HCT116 (cell line): ENCODE measurements around the gene CA11. TPM values are rescaled to one million over a fixed set of nuclear protein-coding genes. Genes with fewer than 3 reads are reported as not detected.

ENCODE experiments used
- ATAC-seq: fragments of 200-7000 bp; cut with Tn5 transposase; 2 replicates; pipeline ENCODE4 v1.9.1; 2020; ENCODE audit warnings: mild to moderate bottlenecking, moderate library complexity
- BruUV-seq: library from RNA; stranded (reverse); fragments of 400-500 nt; replicated peaks from 2 replicates; lab custom pipeline; 2021; lab: Mats Ljungman, UMichigan
- CTCF ChIA-PET: fragments of 300-600 bp; sonication (Branson Sonifier 250); formaldehyde crosslinking; loops from one replicate; lab custom pipeline; 2021; ENCODE audit warnings: antibody characterized with exemption; lab: Charles Lee
- POLR2A ChIA-PET: fragments of 300-600, 350-600 bp; sonication (Branson Sonifier 250); formaldehyde crosslinking; loops from one replicate; lab custom pipeline; 2021; ENCODE audit warnings: antibody characterized with exemption; lab: Charles Lee
- RAD21 ChIA-PET, 2 experiments: fragments of 300-600 bp; sonication (Branson Sonifier 250); formaldehyde crosslinking; loops; one replicate each; lab custom pipeline; 2023; ENCODE audit warnings: low total read pairs in 2 of 2; ENCODE audit not compliant: uncharacterized antibody in 2 of 2, unreplicated experiment in 2 of 2, low non-redundant PET in 1 of 2; lab: Charles Lee
- DNase-seq: peaks from one replicate; pipeline ENCODE4 v3.0.0-alpha.2; 2010; ENCODE audit warnings: low read depth, low spot score
- H2AFZ ChIP-seq: fragments of 200-600 bp; shearing (Covaris generic), sonication (generic); 2 replicates; pipeline ENCODE4 v1.6.1; 2017; ENCODE audit warnings: low read depth, mixed run types, mixed read lengths, antibody characterized with exemption, low read length; ENCODE audit not compliant: poor library complexity, severe bottlenecking
- H3K27ac ChIP-seq: 2 replicates; pipeline ENCODE4 v1.5.1; 2012; ENCODE audit warnings: low read depth, low read length
- H3K27me3 ChIP-seq: fragments of 200-600 bp; sonication (generic); 2 replicates; pipeline ENCODE4 v1.6.1; 2016; ENCODE audit warnings: mixed run types, low read length, mixed read lengths; ENCODE audit not compliant: insufficient read depth
- H3K36me3 ChIP-seq, 2 experiments: fragments of 200-500 bp in 1 of 2; fragments of 200-600 bp in 1 of 2; sonication (Bioruptor generic) in 1 of 2; sonication (generic) in 1 of 2; 2 replicates each; pipeline versions ENCODE4 v1.5.1 to v1.6.1; 2014 to 2016; ENCODE audit warnings: low read length in 2 of 2, inconsistent platforms in 1 of 2, mixed read lengths in 1 of 2, mixed run types in 1 of 2; ENCODE audit not compliant: insufficient read depth in 2 of 2, control insufficient read depth in 1 of 2
- H3K4me1 ChIP-seq, 2 experiments: fragments of 200-600 bp in 1 of 2; sonication (generic) in 1 of 2; 2 replicates each; pipeline versions ENCODE4 v1.5.1 to v1.6.1; 2012 to 2017; ENCODE audit warnings: low read length in 2 of 2, inconsistent platforms in 1 of 2, mild to moderate bottlenecking in 1 of 2, mixed read lengths in 1 of 2, mixed run types in 1 of 2, moderate library complexity in 1 of 2; ENCODE audit not compliant: insufficient read depth in 2 of 2, control insufficient read depth in 1 of 2
- H3K4me2 ChIP-seq: fragments of 200-600 bp; sonication (generic); 2 replicates; pipeline ENCODE4 v1.6.1; 2017; ENCODE audit warnings: mixed run types, low read length, mixed read lengths
- H3K4me3 ChIP-seq, 2 experiments: fragments of 200-600 bp in 1 of 2; sonication (generic) in 1 of 2; replicated peaks in 1 of 2; 2 replicates each; pipeline ENCODE4 v1.5.1; 2011 to 2016; ENCODE audit warnings: low read length in 2 of 2, control low read depth in 1 of 2, low read depth in 1 of 2, mild to moderate bottlenecking in 1 of 2, mixed read lengths in 1 of 2, mixed run types in 1 of 2
- H3K79me2 ChIP-seq: fragments of 200-600 bp; sonication (generic); 2 replicates; pipeline ENCODE4 v1.6.1; 2017; ENCODE audit warnings: mild to moderate bottlenecking, mixed run types, low read length, moderate library complexity, mixed read lengths; ENCODE audit not compliant: insufficient read depth
- H3K9ac ChIP-seq: fragments of 200-600 bp; sonication (generic); 2 replicates; pipeline ENCODE4 v1.6.1; 2016; ENCODE audit warnings: low read length, mixed read lengths
- H3K9me2 ChIP-seq: fragments of 200-600 bp; sonication (generic), shearing (Covaris generic); 2 replicates; pipeline ENCODE4 v1.6.1; 2017; ENCODE audit warnings: mixed run types, mild to moderate bottlenecking, moderate library complexity; ENCODE audit not compliant: insufficient read depth
- H3K9me3 ChIP-seq, 2 experiments: fragments of 200-500 bp in 1 of 2; fragments of 200-600 bp in 1 of 2; sonication (Bioruptor generic) in 1 of 2; sonication (generic) in 1 of 2; 2 replicates each; pipeline ENCODE4 v1.6.1; 2014 to 2017; ENCODE audit warnings: low read length in 2 of 2, mixed read lengths in 2 of 2, inconsistent platforms in 1 of 2, low read depth in 1 of 2, mild to moderate bottlenecking in 1 of 2, mixed run types in 1 of 2, moderate library complexity in 1 of 2; ENCODE audit not compliant: control insufficient read depth in 1 of 2, insufficient read depth in 1 of 2
- H4K20me1 ChIP-seq: fragments of 200-600 bp; sonication (generic), shearing (Covaris generic); 2 replicates; pipeline ENCODE4 v1.6.1; 2017; ENCODE audit warnings: mixed run types, mild to moderate bottlenecking, moderate library complexity; ENCODE audit not compliant: insufficient read depth
- CBX3 ChIP-seq: IDR thresholded peaks from 2 replicates; pipeline ENCODE4 v1.6.1; 2012; ENCODE audit warnings: low read depth
- CEBPB ChIP-seq: IDR thresholded peaks from 2 replicates; pipeline ENCODE4 v1.6.1; 2012; ENCODE audit warnings: low read depth
- EGR1 ChIP-seq: IDR thresholded peaks from 2 replicates; pipeline ENCODE4 v1.6.1; 2012; ENCODE audit warnings: low read depth
- JUND ChIP-seq: IDR thresholded peaks from 2 replicates; pipeline ENCODE4 v1.6.1; 2012
- MAX ChIP-seq: IDR thresholded peaks from 2 replicates; pipeline ENCODE4 v1.6.1; 2012
- POLR2A ChIP-seq: IDR thresholded peaks from 2 replicates; pipeline ENCODE4 v1.7.0; 2011; ENCODE audit warnings: borderline replicate concordance; ENCODE audit not compliant: insufficient read depth, insufficient read length; ENCODE audit errors: extremely low read depth
- POLR2AphosphoS5 ChIP-seq: IDR thresholded peaks from 2 replicates; pipeline ENCODE4 v1.6.1; 2011; ENCODE audit warnings: mild to moderate bottlenecking, low read depth, low read length, moderate library complexity
- RAD21 ChIP-seq: IDR thresholded peaks from 2 replicates; pipeline ENCODE4 v1.6.1; 2012; ENCODE audit warnings: low read depth, mild to moderate bottlenecking
- SP1 ChIP-seq: IDR thresholded peaks from 2 replicates; pipeline ENCODE4 v1.6.1; 2012; ENCODE audit warnings: low read depth
- TCF7L2 ChIP-seq: IDR thresholded peaks from 2 replicates; pipeline ENCODE4 v1.7.0; 2011; ENCODE audit warnings: borderline replicate concordance, inconsistent platforms; ENCODE audit not compliant: insufficient read depth, insufficient read length; ENCODE audit errors: extremely low read depth
- YY1 ChIP-seq: IDR thresholded peaks from 2 replicates; pipeline ENCODE4 v1.6.1; 2011; ENCODE audit warnings: low read length, low read depth, moderate library complexity, mild to moderate bottlenecking; ENCODE audit not compliant: insufficient replicate concordance; ENCODE audit errors: extremely low read depth
- ZFX ChIP-seq: fragments of 450-650 bp; IDR thresholded peaks from 2 replicates; pipeline ENCODE4 v1.6.1; 2017
- intact Hi-C: fragments of 100-400 bp; cut with micrococcal nuclease; formaldehyde crosslinking; loops from 2 replicates; pipeline ENCODE4 v1.10.0; 2022
- total RNA-seq: library from RNA; stranded (reverse); gene quantifications from one replicate; pipeline ENCODE4 v1.2.1, GENCODE V29; 2021; ENCODE audit not compliant: unreplicated experiment
- TF ChIP-seq, protein P1 (sequence below), 3 experiments: fragments of 200-600 bp in 1 of 3; sonication (generic) in 1 of 3; IDR thresholded peaks in 2 of 3; conservative IDR thresholded peaks in 1 of 3; 2 replicates each; pipeline ENCODE4 v1.5.1; 2012 to 2017; ENCODE audit warnings: low read depth in 2 of 3, low read length in 2 of 3, antibody characterized with exemption in 1 of 3, borderline replicate concordance in 1 of 3, control low read depth in 1 of 3, mild to moderate bottlenecking in 1 of 3, mixed read lengths in 1 of 3, mixed run types in 1 of 3, moderate library complexity in 1 of 3; ENCODE audit not compliant: insufficient read depth in 1 of 3
- TF ChIP-seq, protein P2 (sequence below): IDR thresholded peaks from 2 replicates; pipeline ENCODE4 v1.6.1; 2012; ENCODE audit warnings: low read depth

The CA11 gene
- total RNA-seq, 1 experiment from 2014 or later = 29.6 TPM

- Histone ChIP-seq H3K27ac (no peak overlapping the region), H3K4me2 (no peak overlapping the region), H3K36me3 (no peaks in the 10 kb centered on the region), H3K9me2 (no peaks in the 10 kb centered on the region), H4K20me1 (no peaks in the 10 kb centered on the region), H3K4me1 (no peaks in the 10 kb centered on the region), H3K9me3 (no peaks in the 10 kb centered on the region), H2AFZ (no peak overlapping the region), H3K27me3 (no peaks in the 10 kb centered on the region), H3K4me3 (no peak overlapping the region), H3K9ac (no peak overlapping the region), H3K79me2 (no peaks in the 10 kb centered on the region)
- DNase-seq = no peak
- CTCF ChIA-PET = interaction anchor here (1.4 kb wide), 1 partner anchor 10 kb away, joined by 4 read pairs; no protein-coding TSS in a partner anchor
- TF ChIP-seq CEBPB (no peak), POLR2AphosphoS5 (no peak), EGR1 (no peak), POLR2A (no peak)
- BruUV-seq = no TSS peak
- intact Hi-C loops = no loop called here
- POLR2A ChIA-PET = no interaction called here
- RAD21 ChIA-PET = no interaction called here
- no peak for ATAC-seq
Observed at GRCh38 chr19:48598996-48599700, 46.8 kb downstream of the CA11 start.

- Histone ChIP-seq H3K4me3 (no peak overlapping the region), H3K4me2 (no peak overlapping the region), H3K9ac (no peak overlapping the region), H3K36me3 (no peaks in the 10 kb centered on the region), H4K20me1 (no peaks in the 10 kb centered on the region), H3K9me3 (no peaks in the 10 kb centered on the region), H3K4me1 (no peaks in the 10 kb centered on the region), H3K79me2 (no peaks in the 10 kb centered on the region), H3K27ac (no peak overlapping the region), H3K27me3 (no peaks in the 10 kb centered on the region), H2AFZ (no peak overlapping the region), H3K9me2 (no peaks in the 10 kb centered on the region)
- ATAC-seq = no peak
- intact Hi-C loops = no loop called here
- ChIA-PET POLR2A (interaction anchor here (0.6 kb wide), 1 partner anchor 273 kb away, joined by 3 read pairs; no protein-coding TSS in a partner anchor), RAD21 (no interaction called here), CTCF (no interaction called here)
- no TSS peak for BruUV-seq
- DNase-seq = no peak
- no peak for TF ChIP-seq TCF7L2
- TF ChIP-seq SP1 = no peak
- no peak for TF ChIP-seq POLR2AphosphoS5
- no peak for TF ChIP-seq MAX
- TF ChIP-seq RAD21 = no peak
- no peak for TF ChIP-seq YY1
- TF ChIP-seq CBX3 = no peak
- TF ChIP-seq, protein P1, sequence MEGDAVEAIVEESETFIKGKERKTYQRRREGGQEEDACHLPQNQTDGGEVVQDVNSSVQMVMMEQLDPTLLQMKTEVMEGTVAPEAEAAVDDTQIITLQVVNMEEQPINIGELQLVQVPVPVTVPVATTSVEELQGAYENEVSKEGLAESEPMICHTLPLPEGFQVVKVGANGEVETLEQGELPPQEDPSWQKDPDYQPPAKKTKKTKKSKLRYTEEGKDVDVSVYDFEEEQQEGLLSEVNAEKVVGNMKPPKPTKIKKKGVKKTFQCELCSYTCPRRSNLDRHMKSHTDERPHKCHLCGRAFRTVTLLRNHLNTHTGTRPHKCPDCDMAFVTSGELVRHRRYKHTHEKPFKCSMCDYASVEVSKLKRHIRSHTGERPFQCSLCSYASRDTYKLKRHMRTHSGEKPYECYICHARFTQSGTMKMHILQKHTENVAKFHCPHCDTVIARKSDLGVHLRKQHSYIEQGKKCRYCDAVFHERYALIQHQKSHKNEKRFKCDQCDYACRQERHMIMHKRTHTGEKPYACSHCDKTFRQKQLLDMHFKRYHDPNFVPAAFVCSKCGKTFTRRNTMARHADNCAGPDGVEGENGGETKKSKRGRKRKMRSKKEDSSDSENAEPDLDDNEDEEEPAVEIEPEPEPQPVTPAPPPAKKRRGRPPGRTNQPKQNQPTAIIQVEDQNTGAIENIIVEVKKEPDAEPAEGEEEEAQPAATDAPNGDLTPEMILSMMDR (IDR thresholded peaks at IDR 0.05 in 2 of 3, conservative IDR thresholded peaks at IDR 0.05 in 1 of 3; ENCODE audit: borderline replicate concordance in 1 of 3, insufficient read depth in 1 of 3, low read depth in 2 of 3, low read length in 2 of 3) = no peak
- TF ChIP-seq ZFX = no peak
- TF ChIP-seq, protein P2, sequence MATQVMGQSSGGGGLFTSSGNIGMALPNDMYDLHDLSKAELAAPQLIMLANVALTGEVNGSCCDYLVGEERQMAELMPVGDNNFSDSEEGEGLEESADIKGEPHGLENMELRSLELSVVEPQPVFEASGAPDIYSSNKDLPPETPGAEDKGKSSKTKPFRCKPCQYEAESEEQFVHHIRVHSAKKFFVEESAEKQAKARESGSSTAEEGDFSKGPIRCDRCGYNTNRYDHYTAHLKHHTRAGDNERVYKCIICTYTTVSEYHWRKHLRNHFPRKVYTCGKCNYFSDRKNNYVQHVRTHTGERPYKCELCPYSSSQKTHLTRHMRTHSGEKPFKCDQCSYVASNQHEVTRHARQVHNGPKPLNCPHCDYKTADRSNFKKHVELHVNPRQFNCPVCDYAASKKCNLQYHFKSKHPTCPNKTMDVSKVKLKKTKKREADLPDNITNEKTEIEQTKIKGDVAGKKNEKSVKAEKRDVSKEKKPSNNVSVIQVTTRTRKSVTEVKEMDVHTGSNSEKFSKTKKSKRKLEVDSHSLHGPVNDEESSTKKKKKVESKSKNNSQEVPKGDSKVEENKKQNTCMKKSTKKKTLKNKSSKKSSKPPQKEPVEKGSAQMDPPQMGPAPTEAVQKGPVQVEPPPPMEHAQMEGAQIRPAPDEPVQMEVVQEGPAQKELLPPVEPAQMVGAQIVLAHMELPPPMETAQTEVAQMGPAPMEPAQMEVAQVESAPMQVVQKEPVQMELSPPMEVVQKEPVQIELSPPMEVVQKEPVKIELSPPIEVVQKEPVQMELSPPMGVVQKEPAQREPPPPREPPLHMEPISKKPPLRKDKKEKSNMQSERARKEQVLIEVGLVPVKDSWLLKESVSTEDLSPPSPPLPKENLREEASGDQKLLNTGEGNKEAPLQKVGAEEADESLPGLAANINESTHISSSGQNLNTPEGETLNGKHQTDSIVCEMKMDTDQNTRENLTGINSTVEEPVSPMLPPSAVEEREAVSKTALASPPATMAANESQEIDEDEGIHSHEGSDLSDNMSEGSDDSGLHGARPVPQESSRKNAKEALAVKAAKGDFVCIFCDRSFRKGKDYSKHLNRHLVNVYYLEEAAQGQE = no peak
- TF ChIP-seq JUND = no peak
Observed at GRCh38 chr19:48596679-48597465, 49.1 kb downstream of the CA11 start.
